MM.1S (cell line): Measurements from ENCODE around the gene DUS3L.

ENCODE experiments used
- CTCF ChIP-seq: fragments of 300-600 bp; sonication (generic); IDR thresholded peaks from 2 replicates; pipeline ENCODE4 v1.5.1; 2016; ENCODE audit warnings: antibody characterized with exemption, low read length, mixed read lengths
- EZH2 ChIP-seq: fragments of 300-600 bp; sonication (generic); optimal IDR thresholded peaks from 2 replicates; pipeline ENCODE3; 2017; ENCODE audit warnings: low read depth, mild to moderate bottlenecking, antibody characterized with exemption, low read length, mixed read lengths

DNA sequence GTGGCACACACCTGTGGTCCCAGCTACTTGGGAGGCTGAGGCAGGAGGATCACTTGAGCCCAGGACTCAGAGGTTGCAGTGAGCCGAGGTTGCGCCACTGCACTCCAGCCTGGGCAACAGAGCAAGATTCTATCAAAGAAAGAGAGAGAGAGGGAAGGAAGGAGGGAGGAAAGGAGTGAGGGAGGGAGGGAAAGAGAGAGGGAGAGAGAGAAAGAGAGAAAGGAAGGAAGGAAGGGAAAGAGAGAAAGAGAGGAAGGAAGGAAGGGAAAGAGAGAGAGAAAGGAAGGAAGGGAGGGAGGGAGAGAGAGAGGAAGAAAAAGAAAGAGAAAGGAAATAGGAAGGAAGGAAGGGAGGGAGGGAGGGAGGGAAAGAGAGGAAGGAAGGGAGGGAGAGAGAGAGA, 26.3 kb upstream of the DUS3L start:
- TF ChIP-seq CTCF (no peak), EZH2 (no peak)
